T-helper 2 cell (primary cell): ENCODE data around the gene TMEM217.

Experiments
- DNase-seq, 5 experiments: peaks; one replicate each; pipeline versions ENCODE4 v3.0.0 to v3.0.0-alpha.2; 2012 to 2022

Gene TMEM217

DNA sequence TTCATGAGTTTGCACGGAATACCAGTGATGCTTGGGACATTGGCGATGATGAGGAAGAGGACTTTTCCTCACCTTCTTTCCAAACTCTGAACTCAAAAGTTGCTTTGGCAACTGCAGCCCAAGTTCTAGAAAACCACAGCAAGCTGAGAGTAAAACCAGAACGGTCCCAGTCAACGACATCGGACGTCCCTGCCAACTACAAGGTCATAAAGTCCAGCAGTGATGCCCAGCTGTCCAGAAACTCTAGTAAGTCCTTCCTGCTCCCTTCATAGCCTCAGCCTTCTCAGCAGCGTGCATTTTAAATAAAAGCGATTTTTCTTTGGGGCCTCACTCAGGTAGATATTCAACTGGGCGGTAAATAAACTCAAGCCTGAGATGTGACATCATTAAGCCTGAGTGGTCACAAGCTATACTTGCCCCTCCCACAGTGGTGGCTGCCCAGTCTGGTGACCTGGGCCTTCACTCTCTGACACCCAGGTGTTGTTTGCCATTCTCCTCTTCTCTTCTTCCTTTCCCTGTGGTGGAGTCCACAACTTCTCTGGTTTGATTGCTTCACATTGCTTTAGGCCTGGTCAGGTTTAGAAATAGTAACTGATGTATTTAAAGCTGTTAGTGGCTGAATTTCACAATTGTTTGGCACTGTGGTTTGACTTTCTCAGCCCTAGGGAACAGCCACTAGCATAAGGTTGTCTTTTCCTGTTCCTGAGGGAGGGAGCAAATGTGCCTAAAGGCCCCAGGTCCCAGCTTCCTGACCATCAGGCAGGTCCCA, 21.6 kb upstream of the TMEM217 start:
- no peak for DNase-seq

DNA sequence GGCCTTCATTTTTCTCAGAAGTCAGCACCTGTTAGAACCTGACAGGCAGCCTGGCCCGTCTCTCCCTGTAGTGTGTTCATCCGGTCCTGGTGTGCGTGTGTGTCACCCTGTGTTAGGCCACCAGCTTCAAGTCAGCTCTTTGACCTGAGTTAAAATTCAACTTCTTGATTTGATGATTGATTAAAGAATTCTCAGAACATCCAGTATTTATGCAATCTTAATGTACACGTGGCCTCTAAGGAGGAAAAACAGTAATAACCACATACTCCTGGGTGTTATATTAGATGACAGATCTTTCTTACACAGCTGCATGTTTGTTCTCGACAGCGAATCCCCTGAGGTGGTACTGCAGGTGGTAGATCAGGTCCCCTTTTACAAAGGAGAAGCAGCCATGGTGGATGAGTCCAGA, 19.1 kb upstream of the TMEM217 start:
- no peak for DNase-seq

DNA sequence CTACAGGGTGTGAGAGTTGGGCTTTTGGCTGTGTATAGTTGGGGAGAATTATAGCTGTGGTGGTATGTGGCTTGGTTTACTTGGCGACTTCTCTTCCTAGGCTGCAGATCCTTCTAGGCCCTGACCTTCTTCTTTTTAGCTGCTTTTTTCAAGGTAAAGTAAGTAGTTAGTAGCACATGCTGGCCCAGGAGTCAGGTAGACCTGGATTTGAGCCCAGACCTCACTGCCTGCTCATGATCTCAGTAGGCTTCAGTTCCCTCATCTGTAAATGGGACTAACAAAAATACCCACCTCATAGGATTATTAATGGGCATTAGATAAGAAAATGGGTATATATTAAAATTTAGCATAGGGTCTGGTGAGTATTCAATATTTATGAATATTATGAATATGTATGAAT, 17.4 kb upstream of the TMEM217 start:
- no peak for DNase-seq

DNA sequence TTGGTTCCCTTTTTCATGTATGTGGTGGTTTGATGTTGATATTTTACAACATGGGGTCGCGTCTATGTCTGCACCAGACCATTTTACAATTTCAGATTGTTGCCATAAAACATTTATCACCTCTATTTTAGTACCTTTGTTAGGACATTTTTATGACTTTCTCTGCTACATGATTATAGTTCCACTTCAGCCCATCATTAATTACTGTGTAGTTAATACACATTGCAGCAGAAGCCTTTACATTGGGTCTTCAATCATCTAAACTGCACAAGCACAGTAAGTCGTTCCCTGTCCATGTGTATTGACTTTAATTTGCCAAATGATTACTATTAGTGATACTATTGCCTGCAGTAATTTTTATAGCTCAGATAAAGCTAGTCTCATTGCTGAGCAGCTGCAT, 15.7 kb upstream of the TMEM217 start:
- DNase-seq = no peak

DNA sequence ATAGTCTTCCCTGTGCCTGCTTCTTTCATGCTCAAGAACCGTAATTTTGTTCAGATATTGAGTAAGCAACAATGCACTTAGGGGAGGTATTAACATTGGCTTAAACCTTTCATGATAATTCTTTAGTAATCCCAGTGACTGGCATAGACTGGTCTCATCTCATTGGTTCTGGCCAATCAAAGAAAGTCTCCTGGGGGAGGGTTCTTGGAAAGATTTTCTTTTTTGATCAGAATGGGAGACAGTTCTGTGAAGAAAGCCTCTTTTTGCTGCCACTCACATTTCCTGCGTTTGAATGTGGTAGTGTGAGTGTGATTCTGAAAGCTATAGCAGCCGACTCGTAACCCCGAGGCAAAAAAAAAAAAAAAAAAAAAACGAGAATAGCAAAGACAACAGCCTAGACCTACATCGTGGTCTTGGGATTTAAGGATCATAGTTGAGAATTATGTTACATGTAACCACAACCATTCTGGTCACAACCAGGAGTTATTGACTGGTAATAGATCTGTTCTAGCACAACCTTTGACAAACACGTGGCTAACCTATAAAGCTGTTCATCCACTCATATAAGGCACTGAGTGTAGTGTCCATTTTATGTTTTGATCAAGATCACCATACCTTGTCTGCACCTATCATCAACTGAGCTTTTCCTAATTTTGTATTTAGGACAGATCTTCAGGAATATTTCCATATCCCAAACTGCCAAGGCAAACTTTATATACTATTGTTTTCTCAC, 15.1 kb upstream of the TMEM217 start:
- DNase-seq = peak in 1 of 5 experiments; percentile 69

DNA sequence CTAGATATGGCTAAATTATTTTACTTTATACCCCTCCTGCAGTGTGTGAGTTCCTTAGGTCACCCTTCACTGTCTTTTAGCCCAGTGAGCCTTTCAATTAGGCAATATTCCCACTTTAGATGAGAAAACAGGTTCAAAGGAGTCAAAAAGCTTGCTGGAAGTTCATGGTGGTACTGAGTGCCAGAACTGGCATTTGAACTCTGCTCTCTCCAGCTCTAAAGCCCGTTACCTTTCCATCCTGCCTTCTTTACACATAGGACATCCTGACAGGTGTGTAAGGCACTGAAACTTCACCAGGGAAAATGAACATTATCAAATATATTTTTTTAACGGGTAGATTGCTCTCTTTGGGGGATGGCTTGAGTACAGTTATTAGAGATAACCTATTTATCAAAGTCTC, 11.2 kb upstream of the TMEM217 start:
- DNase-seq = no peak

DNA sequence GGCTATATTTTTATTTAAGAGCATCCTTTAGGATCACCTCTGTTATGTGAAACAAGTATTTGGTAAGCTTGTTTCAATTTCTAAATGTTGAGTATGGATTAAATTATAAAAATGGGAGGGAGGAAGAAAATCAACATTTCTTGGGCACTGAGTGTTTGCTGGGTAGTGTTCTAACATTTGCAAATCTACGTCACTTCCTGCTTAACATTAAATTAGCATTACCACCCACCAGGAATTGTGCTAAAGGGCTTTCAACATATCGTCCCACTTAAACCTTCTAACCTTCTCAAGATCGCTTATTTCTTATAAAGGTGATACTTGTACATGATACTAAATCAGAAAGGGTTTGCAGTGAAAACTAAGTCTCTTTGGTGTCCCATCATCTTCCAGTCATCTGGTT, 7.9 kb upstream of the TMEM217 start:
- DNase-seq = no peak

DNA sequence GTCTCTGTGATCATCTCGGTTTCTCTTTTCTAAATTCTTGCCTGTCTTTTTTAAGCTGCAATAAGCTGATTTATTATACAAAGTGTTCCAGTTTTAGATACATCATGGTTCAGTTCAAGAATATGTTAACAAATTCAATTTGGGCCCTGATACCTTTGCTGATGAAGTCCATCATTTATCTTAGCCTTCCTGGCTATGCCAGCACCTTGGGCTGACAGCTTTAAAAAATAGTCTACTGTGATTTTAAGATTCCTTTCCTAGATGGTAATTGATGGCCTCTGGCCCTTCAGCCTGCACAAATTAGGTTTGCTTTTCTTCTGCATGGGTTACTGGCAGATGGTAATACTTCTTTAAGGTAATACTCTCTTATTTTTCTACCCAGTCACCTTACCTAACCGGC, 7.1 kb upstream of the TMEM217 start:
- no peak for DNase-seq

DNA sequence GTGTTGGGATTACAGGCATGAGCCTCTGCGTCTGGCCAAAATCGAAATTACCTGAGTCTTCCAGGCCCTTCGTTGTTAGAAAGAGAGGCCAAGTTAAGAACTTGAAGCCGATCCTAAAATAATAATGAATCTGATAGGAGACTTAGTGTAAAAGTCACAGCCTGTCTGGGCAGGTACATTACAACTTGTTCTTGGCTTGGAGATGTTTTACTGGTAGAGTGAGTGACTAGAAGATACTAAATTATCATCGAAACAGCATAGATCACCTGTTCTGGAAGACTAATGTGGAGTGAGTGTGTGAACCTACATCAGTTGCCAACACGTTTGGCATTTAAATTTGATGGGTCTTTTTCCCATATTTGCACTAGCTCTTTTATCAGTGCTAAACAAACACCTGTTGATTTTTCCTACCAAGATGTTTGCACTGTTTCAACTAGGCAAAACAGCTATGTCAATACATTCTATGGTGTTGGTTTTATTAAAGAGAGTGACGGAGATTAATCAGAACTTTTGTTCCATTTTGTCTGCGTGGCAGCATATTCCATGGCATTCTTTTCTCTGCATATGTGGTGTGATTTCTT, 4.6 kb upstream of the TMEM217 start:
- no peak for DNase-seq

DNA sequence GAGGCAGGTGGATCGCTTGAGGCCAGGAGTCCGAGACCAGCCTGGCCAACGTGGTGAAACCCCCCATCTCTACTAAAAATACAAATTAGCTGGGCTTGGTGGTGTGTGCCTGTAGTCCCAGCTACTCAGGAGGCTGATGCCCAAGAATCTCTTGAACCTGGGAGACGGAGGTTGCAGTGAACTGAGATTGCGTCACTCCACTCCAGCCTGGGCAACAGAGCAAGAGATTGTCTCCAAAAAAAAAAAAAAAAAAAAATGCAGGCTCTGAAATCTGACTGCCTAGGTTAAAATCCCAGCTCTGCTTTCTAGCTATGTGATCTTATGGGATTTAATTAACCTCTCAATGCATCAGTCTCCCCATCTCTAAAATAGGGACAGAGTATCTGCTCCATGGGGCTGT, 3.3 kb upstream of the TMEM217 start:
- DNase-seq = no peak

DNA sequence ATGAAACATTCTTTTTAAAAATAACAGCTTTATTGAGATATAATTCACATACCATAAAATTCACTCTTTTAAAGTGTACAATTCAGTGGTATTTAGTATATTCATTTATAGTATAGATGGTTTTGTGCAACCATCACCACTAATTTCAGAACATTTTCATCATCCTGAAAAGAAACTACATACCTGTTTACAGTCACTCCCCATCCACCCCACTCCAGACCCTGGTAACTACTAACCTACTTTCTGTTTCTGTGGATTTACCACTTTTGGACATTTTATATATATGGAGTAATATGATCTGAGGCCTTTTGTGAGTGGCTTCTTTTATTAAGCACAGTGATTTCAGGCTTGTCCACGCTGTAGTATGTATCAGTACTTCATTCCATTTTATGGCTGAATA, 2.5 kb upstream of the TMEM217 start:
- peak in 1 of 5 experiments; percentile 62 for DNase-seq

DNA sequence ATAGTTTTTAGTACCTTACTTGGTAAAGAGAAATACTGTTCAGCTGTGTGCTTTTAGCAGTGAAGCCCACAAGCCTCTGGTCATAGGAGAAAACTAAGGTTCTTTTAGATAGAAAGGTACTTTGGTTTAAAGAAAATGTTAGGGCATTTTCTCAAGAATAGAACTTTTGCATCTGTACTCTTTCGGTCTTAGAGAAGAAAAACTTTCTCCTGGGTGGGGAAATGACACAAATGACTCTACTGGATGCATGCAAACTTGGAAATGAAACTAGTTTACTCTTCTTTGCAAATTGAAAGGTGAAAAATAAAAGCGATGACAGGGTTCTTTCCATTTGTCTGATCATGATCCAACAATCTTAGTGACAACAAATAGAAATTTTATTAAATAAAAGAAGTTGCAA, 2.1 kb upstream of the TMEM217 start:
- peak in 1 of 5 experiments; percentile 76 for DNase-seq

DNA sequence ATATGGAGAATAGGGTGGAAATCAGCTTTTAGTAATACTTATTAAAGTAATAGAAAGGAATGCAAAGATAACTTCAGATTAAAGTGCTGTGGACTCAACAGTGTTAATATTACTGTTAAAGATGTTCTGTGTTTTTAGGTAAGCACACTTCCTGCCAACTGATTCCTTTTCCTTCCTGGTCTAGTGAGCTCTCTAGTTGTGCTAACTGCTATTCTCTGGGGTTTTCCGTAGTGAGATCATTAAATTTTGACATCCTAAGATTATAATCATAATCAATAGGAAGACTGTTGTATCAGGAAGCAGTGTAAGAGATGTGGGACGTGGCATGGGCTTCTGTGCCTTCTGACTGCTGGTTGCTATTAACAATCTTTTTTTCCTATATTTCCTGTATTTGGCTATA, 1.2 kb upstream of the TMEM217 start:
- DNase-seq = peak in 3 of 5 experiments; percentile 8 to 62 (median 39)

DNA sequence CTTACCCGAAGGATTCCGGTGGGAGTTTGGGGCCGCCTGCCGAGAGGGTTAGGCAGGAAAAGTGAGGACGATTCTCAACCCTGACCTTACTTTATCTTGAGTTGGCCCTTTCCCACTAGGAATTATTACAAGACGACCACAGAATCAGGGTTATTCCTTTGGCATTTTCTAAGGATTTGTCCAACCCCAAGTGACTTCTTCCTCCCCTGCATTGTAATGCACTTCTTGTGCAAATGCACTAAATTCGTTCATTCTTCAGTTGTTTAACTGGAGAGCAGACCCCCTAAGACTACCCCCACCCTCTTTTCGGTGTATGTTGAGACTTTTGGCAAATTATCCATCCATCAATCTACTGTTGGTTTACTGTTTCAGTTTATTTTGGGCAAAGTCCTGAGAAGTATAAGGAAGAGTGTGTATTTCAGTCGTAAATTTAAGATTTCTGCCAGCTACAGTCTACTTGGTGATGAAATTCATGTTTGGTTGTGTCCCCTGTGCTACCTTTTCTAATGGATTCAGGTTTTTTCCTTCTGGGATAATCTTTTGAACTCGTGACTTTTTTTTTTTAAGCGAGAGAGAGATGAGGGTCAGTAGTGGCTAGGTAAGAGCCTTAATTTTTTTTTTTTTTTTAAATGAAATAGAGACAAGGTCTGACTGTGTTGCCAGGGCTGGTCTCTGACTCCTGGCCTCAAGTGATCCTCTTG, 611 bp upstream of the TMEM217 start:
- no peak for DNase-seq

DNA sequence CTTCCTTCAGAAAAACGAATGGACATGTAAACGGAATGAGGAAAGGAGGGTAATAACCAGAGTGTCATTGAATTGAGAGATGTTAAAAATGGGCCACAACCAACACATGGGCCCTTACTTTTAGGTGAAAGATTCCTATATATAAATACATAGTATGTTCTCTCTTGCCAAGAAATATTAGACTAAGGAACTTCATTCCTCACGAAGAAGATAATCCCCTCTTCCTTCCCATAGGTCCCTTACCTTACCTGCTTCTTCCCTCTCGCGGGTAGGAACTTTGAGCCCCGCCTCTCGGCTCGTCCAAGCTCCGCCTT, 667 bp downstream of the TMEM217 start:
- no peak for DNase-seq

DNA sequence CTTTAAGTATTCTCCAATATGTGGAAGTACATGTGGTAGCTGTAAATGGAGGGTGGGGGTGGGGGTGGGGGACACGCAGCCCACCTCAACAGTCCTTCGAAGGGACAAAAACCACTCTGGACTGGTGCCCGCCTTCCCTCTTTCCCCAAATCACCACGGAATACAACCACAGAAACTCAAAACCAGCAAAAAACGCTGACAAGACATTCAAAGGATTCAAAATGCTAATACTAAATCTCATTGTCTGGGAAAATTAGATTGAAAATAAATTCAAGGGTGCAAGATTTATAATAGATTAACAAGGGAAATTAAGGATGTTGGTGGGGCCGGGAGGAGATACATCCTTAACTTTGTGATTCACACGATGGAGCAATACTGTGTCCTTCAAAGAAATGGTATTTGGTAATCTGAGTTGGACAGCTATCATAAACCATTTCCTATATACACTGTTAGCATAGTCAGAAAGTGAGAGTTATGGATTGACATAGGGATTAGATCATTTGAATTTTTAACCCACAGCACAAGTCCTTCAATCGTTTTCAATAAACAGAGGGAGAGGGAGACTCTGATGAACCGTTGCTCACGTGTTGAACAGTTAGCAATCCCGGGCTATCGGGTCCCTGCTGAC, 1.1 kb downstream of the TMEM217 start:
- no peak for DNase-seq

DNA sequence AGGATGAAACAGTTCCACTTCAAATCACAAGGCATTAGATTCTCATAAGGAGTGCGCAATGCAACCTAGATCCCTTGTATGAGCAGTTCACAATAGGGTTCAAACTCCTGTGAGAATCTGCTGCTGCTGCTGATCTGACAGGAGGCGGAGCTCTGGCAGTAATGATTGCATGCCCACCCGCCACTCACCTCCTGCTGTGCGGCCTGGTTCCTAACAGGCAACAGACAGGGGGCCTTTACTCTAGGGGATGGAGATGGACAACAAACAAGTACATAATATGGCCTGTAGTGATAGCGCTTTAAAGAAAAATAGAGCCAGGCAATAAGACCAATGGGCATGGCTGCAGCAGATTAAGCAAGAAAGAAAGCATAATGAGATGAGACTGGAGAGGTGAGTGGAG, 3.1 kb downstream of the TMEM217 start:
- DNase-seq = no peak

DNA sequence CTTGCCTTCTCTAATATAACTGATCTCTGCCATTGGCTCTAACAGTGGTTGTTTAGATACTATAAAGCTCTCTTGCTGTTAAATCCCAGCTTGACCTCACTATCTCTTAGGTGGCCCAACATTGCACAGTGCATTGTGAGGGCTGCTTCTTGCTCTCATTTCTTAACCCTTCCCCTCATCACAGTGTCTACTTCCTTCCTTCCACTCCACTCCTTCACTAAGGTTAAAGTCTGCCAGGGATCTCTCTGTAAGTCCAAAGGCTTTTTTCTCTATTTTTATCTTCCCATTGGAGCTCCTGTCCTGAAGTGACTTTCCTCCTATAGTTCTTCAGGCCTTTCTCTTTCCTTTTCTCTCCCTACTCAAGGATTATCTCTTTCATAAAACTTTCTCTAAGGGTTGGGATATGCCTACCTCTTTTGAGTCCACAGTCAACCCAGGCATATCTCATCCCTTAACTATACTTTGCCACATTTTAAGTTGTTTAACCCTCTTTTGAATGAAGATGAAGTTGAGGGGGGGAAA, 4.4 kb downstream of the TMEM217 start:
- DNase-seq = no peak

DNA sequence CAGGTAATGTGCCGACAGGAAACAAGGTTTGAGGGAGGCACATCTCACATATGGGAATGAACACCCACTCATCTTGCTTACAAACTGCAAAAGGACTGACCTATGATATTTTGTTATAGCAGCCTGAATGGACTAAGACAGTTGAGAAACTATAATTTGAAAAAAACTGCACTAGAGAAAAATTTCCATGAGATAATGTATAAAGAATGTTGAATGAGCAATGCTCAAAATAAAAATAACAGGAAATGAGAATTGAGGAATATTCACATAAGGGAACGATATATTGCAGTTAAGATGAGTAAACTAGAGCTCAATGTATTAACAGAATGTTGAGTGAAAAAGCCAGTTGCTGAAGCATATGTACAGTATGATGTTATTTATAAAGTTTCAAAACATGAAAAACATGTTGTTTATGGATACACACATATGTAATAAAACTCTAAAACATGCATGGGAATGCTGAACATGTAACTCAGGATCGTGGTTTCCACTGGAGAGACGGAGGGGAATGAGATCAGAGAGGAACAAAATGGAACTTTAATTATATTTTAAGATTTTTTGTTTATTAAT, 6.6 kb downstream of the TMEM217 start:
- DNase-seq = no peak

DNA sequence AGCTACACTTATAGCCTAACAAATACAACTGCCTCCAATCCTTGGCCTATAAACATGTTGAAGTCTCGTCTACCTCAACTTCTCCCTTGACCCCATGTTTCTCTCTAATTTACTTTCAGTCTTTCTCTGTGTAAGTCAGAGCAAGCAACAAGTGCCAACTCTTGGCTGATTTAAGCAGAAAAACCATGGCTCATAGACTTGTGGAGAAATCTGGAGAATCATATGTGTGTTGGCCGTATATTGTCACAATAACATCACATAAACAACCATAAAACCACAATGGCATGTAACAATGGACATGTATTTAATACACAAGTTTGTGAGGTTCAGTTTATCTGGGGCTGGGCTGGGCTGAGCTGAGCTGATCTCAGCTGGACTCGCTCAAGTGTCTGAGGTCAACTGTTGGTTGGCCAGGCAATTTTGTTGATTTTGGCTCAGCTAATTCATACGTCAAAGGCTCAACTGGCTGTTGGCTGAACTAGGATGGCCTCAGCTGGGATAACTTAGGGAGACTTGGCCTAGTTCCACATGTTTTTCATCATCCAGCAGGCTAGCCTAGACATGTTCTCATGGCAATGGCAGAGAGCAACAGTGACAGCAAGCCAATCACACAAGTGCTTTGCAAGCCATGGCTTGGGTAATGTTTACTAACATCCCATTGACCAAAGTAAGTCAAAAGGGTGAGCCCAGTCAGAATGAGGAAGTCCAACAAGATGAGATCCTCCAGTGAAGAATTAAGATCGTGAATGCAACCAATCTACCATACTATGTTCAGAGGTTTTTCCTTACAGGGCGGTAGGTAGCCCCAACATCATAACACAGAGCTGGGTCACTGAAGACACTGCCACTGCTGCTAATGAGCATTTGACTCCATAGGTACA, 13.3 kb downstream of the TMEM217 start:
- no peak for DNase-seq

DNA sequence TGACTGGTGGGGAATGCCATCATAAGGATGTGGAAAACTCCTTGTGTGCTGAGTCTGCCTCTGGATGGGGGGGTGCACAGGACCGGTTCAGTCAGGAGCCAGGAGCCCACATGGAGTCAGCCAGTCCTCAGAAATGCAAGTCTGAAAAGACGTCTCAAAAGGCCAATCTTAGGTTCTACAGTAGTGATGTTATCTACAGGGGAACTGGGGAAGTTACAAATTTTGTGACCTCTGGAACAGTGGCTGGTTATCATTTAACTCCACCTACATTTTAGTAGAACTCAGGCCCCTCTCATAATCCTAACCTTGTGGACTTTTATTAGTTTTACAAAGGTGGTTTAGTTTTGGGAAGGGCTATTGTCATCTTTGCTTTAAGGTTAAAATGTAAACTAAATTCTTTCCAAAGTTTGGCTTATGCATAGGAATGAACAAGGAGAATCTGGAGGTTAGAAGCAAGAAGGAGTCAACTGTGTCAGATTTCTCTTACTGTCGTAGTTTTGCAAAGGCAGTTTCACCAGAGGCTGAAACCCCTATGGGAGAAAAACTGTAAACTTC, 14.1 kb downstream of the TMEM217 start:
- no peak for DNase-seq
